ENCODE data around the gene RMRP.

DNA sequence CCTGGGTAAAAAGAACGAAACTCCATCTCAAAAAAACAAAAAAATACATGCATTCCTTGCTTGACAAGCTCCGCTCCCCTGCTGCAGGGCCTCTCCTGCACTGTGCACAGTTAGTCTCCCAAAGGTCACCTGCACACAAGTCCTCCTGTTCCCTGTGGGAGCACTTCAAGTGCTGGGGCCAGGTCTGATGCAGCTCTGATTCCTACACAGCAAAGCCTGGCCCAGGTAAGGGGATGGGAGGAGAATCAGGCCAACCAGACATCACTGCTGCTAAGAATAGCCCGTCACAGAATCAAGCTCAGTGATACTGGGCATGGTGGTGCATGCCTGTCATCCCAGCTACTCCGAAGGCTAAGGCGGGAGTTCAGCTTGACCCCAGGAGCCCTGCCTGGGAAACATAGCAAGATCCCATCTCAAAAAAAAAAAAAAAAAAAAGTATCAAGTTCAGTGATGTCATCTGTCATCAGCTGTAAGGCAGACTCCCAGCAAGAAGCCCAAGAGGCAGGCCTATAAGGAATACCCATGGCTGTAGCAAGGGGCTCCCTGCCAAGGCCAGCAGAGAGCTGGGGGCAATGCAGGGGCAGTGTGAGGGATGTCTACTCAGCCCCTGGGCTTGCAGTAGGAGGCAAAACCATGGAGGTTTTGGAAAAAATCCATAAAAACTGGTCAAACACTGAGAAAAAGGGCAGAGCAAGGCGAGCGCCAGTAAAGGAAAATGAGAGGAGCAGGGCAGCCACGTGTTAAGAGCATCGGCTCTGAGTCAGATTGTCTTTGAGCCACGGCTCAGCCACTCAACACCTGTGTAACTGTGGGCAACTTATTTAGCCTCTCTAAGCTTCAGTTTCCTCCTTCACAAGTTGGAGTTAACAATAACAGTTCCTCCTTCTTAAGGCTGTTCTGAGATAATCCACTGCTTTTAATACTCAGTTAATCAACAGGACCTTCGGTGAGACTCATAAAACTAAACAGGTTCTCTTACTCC is 28.7 kb upstream of the RMRP start:
- TF ChIP-seq, protein P1, sequence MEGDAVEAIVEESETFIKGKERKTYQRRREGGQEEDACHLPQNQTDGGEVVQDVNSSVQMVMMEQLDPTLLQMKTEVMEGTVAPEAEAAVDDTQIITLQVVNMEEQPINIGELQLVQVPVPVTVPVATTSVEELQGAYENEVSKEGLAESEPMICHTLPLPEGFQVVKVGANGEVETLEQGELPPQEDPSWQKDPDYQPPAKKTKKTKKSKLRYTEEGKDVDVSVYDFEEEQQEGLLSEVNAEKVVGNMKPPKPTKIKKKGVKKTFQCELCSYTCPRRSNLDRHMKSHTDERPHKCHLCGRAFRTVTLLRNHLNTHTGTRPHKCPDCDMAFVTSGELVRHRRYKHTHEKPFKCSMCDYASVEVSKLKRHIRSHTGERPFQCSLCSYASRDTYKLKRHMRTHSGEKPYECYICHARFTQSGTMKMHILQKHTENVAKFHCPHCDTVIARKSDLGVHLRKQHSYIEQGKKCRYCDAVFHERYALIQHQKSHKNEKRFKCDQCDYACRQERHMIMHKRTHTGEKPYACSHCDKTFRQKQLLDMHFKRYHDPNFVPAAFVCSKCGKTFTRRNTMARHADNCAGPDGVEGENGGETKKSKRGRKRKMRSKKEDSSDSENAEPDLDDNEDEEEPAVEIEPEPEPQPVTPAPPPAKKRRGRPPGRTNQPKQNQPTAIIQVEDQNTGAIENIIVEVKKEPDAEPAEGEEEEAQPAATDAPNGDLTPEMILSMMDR (IDR thresholded peaks at IDR 0.05; ENCODE audit: low read depth, low read length): no peak
- TF ChIP-seq MYC (IDR thresholded peaks at IDR 0.05; ENCODE audit: low read depth, low read length) (no peak), POLR2A (IDR thresholded peaks at IDR 0.05; ENCODE audit: extremely low read depth, insufficient read length) (no peak)
- TF ChIP-seq, protein P2, sequence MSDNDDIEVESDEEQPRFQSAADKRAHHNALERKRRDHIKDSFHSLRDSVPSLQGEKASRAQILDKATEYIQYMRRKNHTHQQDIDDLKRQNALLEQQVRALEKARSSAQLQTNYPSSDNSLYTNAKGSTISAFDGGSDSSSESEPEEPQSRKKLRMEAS (IDR thresholded peaks at IDR 0.05; ENCODE audit: low read depth, low read length): no peak
